Posterior vena cava (tissue), 2 donors: ENCODE data around the gene GAL. TPM values are rescaled to one million over a fixed set of nuclear protein-coding genes. Genes with fewer than 3 reads are reported as not detected.
"Not testable (repeated sequence)": the region's sequence is repeated elsewhere in the genome, so short reads cannot be mapped to it uniquely, and the experiment has no call there.

Experiments used
- DNase-seq: peaks from one replicate; pipeline ENCODE4 v3.0.0-alpha.2; 2020; ENCODE audit warnings: low spot score
- intact Hi-C, 2 donors: fragments of 100-400 bp; cut with DNase I; formaldehyde crosslinking; loops; one replicate each; pipeline versions ENCODE4 v1.14.1 to v1.14.2; 2022 to 2023
- long read RNA-seq, 2 donors: library from polyadenylated mRNA; unstranded; transcript quantifications; one replicate each; pipeline ENCODE4 v2.0.0, GENCODE V29; 2020 to 2021
- total RNA-seq, 2 donors: library from RNA; stranded (reverse); fragmentation: NEBNext Ultra II Directional; extraction: Animal tissue kit (Norgen Biotek cat#: 25700); gene quantifications; one replicate each; pipeline ENCODE4 v1.2.1, GENCODE V29; 2021
- donor health status: DM: yes; HTN: yes; CAD: no.
- donor health status: DM: yes; HTN: yes; CAD: no.

Gene GAL
- total RNA-seq: under 1 TPM in 1 of 2 donors, not detected in 1; 0.52 TPM
- long read RNA-seq, donor 1, partial matches to known transcripts: 0 of 1 reads
- long read RNA-seq, donor 1, other reads (novel, unspliced or antisense): 0 of 1 reads
- long read RNA-seq, donor 2: 0 reads

GRCh38 chr11:68684385-68685356, at the start of gene GAL:
GAL (plus strand) TSS chr11:68684544; CDS start chr11:68684924, 380 bp downstream.
- intact Hi-C loops: loop anchor here in 1 of 2 donors (5.0 kb wide), 1 partner anchor 552 kb away; no protein-coding TSS in a partner anchor
- DNase-seq: peak; percentile 75

- DNase-seq, intact Hi-C loops: not testable (repeated sequence)
Observed at GRCh38 chr11:68634606-68635005, 49.7 kb upstream of the GAL start.

GRCh38 chr11:68635172-68635571, 49.2 kb upstream of the GAL start:
- DNase-seq, intact Hi-C loops: not testable (repeated sequence)

GRCh38 chr11:68635883-68636282, 48.5 kb upstream of the GAL start:
- DNase-seq, intact Hi-C loops: not testable (repeated sequence)

GRCh38 chr11:68639322-68639721, 45.0 kb upstream of the GAL start:
- DNase-seq, intact Hi-C loops: not testable (repeated sequence)

- intact Hi-C loops: no loop called here
- DNase-seq: no peak
Observed at GRCh38 chr11:68641880-68642279, 42.5 kb upstream of the GAL start.

- intact Hi-C loops: no loop called here
- no peak for DNase-seq
Observed at GRCh38 chr11:68643585-68643984, 40.8 kb upstream of the GAL start.

- intact Hi-C loops: no loop called here
- DNase-seq: no peak
Observed at GRCh38 chr11:68646832-68647231, 37.5 kb upstream of the GAL start.

- peak; percentile 72 for DNase-seq
- intact Hi-C loops: loop anchor here in 1 of 2 donors (5.0 kb wide), 1 partner anchor 1417 kb away; no protein-coding TSS in a partner anchor
Observed at GRCh38 chr11:68649851-68650555, 34.3 kb upstream of the GAL start.

- intact Hi-C loops: loop anchor here in 1 of 2 donors (5.0 kb wide), 1 partner anchor 1416 kb away; no protein-coding TSS in a partner anchor
- DNase-seq: peak; percentile 68
Observed at GRCh38 chr11:68650801-68651200, 33.5 kb upstream of the GAL start.

- intact Hi-C loops: loop anchor here in 1 of 2 donors (5.0 kb wide), 1 partner anchor 1416 kb away; no protein-coding TSS in a partner anchor
- DNase-seq: peak; percentile 73
Observed at GRCh38 chr11:68651208-68651984, 32.9 kb upstream of the GAL start.

- intact Hi-C loops: loop anchor here in 1 of 2 donors (5.0 kb wide), 1 partner anchor 1415 kb away; no protein-coding TSS in a partner anchor
- no peak for DNase-seq
Observed at GRCh38 chr11:68651985-68652682, 32.2 kb upstream of the GAL start.

- intact Hi-C loops: loop anchor here in 1 of 2 donors (5.0 kb wide), 1 partner anchor 1415 kb away; no protein-coding TSS in a partner anchor
- DNase-seq: no peak
Observed at GRCh38 chr11:68652683-68653156, 31.6 kb upstream of the GAL start.

- DNase-seq: no peak
- intact Hi-C loops: loop anchor here in 1 of 2 donors (5.0 kb wide), 1 partner anchor 1414 kb away; no protein-coding TSS in a partner anchor
Observed at GRCh38 chr11:68653486-68654430, 30.6 kb upstream of the GAL start.

GRCh38 chr11:68654978-68655377, 29.4 kb upstream of the GAL start:
- intact Hi-C loops: loop anchor here in 1 of 2 donors (5.0 kb wide), 2 partner anchors 1412 to 1608 kb away; no protein-coding TSS in a partner anchor
- no peak for DNase-seq

GRCh38 chr11:68655406-68655805, 28.9 kb upstream of the GAL start:
- DNase-seq: peak; percentile 48
- intact Hi-C loops: loop anchor here in 1 of 2 donors (5.0 kb wide), 1 partner anchor 1608 kb away; no protein-coding TSS in a partner anchor
